A673 (cell line): ENCODE results near the gene MMP2. TPM values are rescaled to one million over a fixed set of nuclear protein-coding genes. Genes with fewer than 3 reads are reported as not detected.

Experiments used
- BruUV-seq: library from RNA; stranded (reverse); fragments of 400-500 nt; replicated peaks from 2 replicates; lab custom pipeline; 2021; lab: Mats Ljungman, UMichigan
- CTCF ChIA-PET: fragments of 300-600 bp; sonication (Branson Sonifier 250); formaldehyde crosslinking; loops from one replicate; lab custom pipeline; 2022; ENCODE audit warnings: antibody characterized with exemption; lab: Charles Lee
- POLR2A ChIA-PET: fragments of 300-600 bp; sonication (Branson Sonifier 250); formaldehyde crosslinking; loops from one replicate; lab custom pipeline; 2022; ENCODE audit warnings: antibody characterized with exemption; ENCODE audit not compliant: low non-redundant PET; lab: Charles Lee
- DNase-seq: peaks from one replicate; pipeline ENCODE4 v3.0.0-alpha.2; 2015; ENCODE audit warnings: low spot score
- H3K27ac ChIP-seq: fragments of 200-600 bp; sonication (generic); 2 replicates; pipeline ENCODE4 v1.5.1; 2016; ENCODE audit warnings: mixed run types, low read depth, mild to moderate bottlenecking, mixed read lengths, antibody characterized with exemption, low read length; ENCODE audit not compliant: poor library complexity, severe bottlenecking
- H3K27me3 ChIP-seq: fragments of 200-600 bp; sonication (generic); replicated peaks from 2 replicates; pipeline ENCODE4 v1.6.1; 2017; ENCODE audit warnings: mixed run types, low read depth, mild to moderate bottlenecking, mixed read lengths, antibody characterized with exemption, low read length; ENCODE audit not compliant: insufficient read depth, poor library complexity
- H3K36me3 ChIP-seq: fragments of 200-600 bp; sonication (generic); 2 replicates; pipeline ENCODE4 v1.6.1; 2016; ENCODE audit warnings: mixed run types, mild to moderate bottlenecking, mixed read lengths, antibody characterized with exemption, low read length; ENCODE audit not compliant: insufficient read depth, poor library complexity, severe bottlenecking
- H3K4me1 ChIP-seq: fragments of 200-600 bp; sonication (generic); 2 replicates; pipeline ENCODE4 v1.6.1; 2017; ENCODE audit warnings: mixed run types, mild to moderate bottlenecking, mixed read lengths, antibody characterized with exemption, low read length; ENCODE audit not compliant: insufficient read depth, poor library complexity, severe bottlenecking
- H3K4me3 ChIP-seq: fragments of 200-600 bp; sonication (generic); 2 replicates; pipeline ENCODE4 v1.5.1; 2016; ENCODE audit warnings: low read depth, mixed run types, mild to moderate bottlenecking, mixed read lengths, low read length; ENCODE audit not compliant: poor library complexity, severe bottlenecking
- H3K9me3 ChIP-seq: fragments of 200-600 bp; sonication (generic); 2 replicates; pipeline ENCODE4 v1.6.1; 2016; ENCODE audit warnings: mixed run types, low read depth, mild to moderate bottlenecking, mixed read lengths, antibody characterized with exemption, low read length; ENCODE audit not compliant: poor library complexity, severe bottlenecking
- EZH2 ChIP-seq: fragments of 200-600 bp; sonication (generic); IDR thresholded peaks from 2 replicates; pipeline ENCODE4 v1.6.1; 2017; ENCODE audit warnings: borderline replicate concordance, low read depth, mild to moderate bottlenecking, mixed read lengths, antibody characterized with exemption, low read length; ENCODE audit not compliant: poor library complexity, severe bottlenecking
- intact Hi-C: fragments of 100-400 bp; cut with micrococcal nuclease; formaldehyde crosslinking; loops from one replicate; pipeline ENCODE4 v1.10.0; 2022; ENCODE audit not compliant: unreplicated experiment
- total RNA-seq: library from RNA; stranded (reverse); gene quantifications from 2 replicates; pipeline ENCODE4 v1.2.3, GENCODE V29; 2021
- TF ChIP-seq, protein P1 (sequence below): fragments of 300-800, 200-600 bp; sonication (generic); conservative IDR thresholded peaks from 2 replicates; pipeline ENCODE4 v1.5.1; 2017; ENCODE audit warnings: low read depth, mild to moderate bottlenecking, antibody characterized with exemption, low read length, moderate library complexity, mixed read lengths

Gene MMP2
- total RNA-seq, 1 experiment from 2014 or later = 36.2 TPM

DNA sequence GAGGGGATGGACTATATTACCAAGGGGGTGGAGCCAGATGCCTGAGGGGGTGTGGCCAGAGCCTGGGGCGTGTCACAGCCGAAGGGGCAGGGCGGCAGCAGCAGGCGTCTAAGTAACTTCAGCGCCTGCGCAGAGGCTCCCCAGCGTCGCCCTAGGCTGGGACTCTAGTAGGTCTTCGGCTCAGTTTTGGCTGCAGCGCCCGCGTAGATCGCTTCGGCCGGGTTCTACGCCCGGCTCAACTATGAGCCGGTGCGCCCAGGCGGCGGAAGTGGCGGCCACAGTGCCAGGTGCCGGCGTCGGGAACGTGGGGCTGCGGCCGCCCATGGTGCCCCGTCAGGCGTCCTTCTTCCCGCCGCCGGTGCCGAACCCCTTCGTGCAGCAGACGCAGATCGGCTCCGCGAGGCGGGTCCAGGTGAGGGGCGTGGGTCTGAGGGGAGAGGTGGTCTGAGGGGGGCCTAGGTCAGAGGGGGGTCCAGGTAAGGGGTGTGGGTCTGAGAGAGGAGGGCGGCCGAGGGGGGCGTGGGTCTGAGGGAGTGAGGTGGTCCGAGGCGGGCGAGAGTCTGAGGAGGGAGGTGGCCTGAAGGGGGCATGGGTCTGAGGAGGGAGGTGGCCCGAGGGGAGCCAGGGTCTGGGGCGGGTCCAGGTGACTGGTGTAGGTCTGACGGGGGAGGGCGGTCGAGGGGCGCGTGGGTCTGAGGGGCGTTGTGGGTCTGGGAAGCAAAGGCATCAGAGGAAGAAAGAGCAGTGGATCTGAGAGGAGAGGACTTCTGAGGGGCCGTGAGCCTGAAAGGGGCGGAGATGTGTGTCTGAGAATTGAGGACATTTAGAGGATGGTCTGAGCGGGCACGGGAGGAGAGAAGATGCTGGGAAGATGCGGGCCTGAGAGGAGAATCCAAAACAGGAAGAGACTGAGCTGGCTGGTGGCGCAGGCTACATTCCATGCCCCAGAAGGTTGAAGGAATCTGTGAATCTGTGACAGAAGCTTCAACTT lies 30.2 kb downstream of the MMP2 start, which contains the start of gene LPCAT2:
LPCAT2 (plus strand) TSS at position 132 of the 991 bp plus-strand sequence; CDS start at position 242, 110 bp downstream.
- Histone ChIP-seq H3K27me3 (no peaks in the 10 kb centered on the region), H3K36me3 (no peaks in the 10 kb centered on the region), H3K4me3 (peak within 1 kb of the TSS; percentile 79), H3K9me3 (peaks cover 12% of the 10 kb centered on the region), H3K27ac (peak within 1 kb of the TSS; percentile 43), H3K4me1 (no peaks in the 10 kb centered on the region)
- DNase-seq = peak; percentile 92
- POLR2A ChIA-PET = interaction anchor here (0.6 kb wide), 1 partner anchor 773 kb away, joined by 5 read pairs; no protein-coding TSS in a partner anchor
- intact Hi-C loops = no loop called here
- CTCF ChIA-PET = interaction anchor here (0.6 kb wide), 1 partner anchor 1766 kb away, joined by 3 read pairs; no protein-coding TSS in a partner anchor
- TF ChIP-seq EZH2 = no peak
- TF ChIP-seq, protein P1, sequence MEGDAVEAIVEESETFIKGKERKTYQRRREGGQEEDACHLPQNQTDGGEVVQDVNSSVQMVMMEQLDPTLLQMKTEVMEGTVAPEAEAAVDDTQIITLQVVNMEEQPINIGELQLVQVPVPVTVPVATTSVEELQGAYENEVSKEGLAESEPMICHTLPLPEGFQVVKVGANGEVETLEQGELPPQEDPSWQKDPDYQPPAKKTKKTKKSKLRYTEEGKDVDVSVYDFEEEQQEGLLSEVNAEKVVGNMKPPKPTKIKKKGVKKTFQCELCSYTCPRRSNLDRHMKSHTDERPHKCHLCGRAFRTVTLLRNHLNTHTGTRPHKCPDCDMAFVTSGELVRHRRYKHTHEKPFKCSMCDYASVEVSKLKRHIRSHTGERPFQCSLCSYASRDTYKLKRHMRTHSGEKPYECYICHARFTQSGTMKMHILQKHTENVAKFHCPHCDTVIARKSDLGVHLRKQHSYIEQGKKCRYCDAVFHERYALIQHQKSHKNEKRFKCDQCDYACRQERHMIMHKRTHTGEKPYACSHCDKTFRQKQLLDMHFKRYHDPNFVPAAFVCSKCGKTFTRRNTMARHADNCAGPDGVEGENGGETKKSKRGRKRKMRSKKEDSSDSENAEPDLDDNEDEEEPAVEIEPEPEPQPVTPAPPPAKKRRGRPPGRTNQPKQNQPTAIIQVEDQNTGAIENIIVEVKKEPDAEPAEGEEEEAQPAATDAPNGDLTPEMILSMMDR = 0 out of 2 replicates have a peak, but pooled peaks have one; percentile 16
- BruUV-seq = no TSS peak

DNA sequence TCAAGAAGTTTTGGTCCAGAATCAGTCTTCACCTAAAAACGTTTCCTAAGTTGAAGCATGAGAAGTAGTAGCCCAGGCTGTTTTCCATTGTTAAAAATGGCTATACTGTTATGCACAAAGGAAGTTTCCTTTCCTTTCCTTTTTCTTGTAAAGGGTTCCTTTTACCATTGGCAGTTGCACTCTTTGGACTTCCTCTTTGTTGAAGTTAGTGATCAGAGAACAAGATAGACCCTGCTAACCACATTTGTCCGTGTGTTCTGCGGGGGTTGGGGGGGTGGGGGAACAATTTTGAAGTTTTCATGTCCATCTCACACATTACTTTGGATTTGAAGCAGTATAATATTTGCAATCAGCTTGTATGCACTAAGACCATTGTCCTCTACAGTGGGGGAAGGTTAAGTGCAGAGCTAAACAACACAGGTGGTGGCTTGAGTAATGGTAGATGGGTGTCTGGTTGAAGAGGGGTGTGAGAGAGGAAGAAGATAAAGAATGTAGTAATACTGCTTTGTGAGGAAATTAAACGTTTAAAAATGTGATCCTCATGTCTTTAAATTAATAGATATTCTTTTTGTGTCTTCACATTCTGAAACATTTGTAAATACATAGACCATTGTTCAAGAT lies 31.3 kb downstream of the MMP2 start:
- peaks cover 12% of the 10 kb centered on the region for H3K9me3 ChIP-seq
- H3K4me3 ChIP-seq = peak overlapping the region; percentile 79
- DNase-seq = no peak
- intact Hi-C loops = no loop called here
- H3K36me3 ChIP-seq = no peaks in the 10 kb centered on the region
- POLR2A ChIA-PET = interaction anchor here (0.6 to 0.7 kb wide), 2 partner anchors 185 to 772 kb away, joined by 3 to 5 read pairs; no protein-coding TSS in a partner anchor
- H3K27me3 ChIP-seq = no peaks in the 10 kb centered on the region
- CTCF ChIA-PET = interaction anchor here (0.6 kb wide), 1 partner anchor 1767 kb away, joined by 3 read pairs; no protein-coding TSS in a partner anchor
- no peak overlapping the region for H3K27ac ChIP-seq
- no TSS peak for BruUV-seq
- H3K4me1 ChIP-seq = no peaks in the 10 kb centered on the region
- no peak for TF ChIP-seq EZH2
- TF ChIP-seq, protein P1 = no peak

DNA sequence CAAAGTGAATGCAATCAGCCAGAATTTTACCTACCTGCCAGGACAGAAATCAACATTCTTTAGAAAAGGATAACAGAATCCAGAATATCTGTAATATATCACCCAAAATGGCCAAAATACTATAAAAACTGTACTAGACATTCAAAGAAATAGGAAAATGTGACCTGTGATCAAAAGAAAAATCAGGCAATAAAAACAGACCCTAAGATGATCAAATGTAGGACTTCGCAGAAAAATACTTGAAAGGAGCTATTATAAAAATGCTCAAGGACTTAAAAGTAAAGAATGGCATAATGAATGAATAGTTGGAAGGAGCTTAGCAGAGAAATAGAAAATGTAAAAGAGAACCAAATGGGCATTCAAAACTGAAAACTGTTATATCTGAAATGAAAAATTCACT lies 33.9 kb downstream of the MMP2 start:
- peaks cover 12% of the 10 kb centered on the region for H3K9me3 ChIP-seq
- ChIA-PET POLR2A (no interaction called here), CTCF (no interaction called here)
- BruUV-seq = no TSS peak
- H3K27ac ChIP-seq = no peak overlapping the region
- intact Hi-C loops = no loop called here
- H3K36me3 ChIP-seq = no peaks in the 10 kb centered on the region
- H3K27me3 ChIP-seq = no peaks in the 10 kb centered on the region
- no peak for TF ChIP-seq EZH2
- TF ChIP-seq, protein P1 = no peak
- H3K4me1 ChIP-seq = no peaks in the 10 kb centered on the region
- no peak overlapping the region for H3K4me3 ChIP-seq
- no peak for DNase-seq
